ENCODE results near the gene CDC5L. TPM values are rescaled to one million over a fixed set of nuclear protein-coding genes. Genes with fewer than 3 reads are reported as not detected.

The CDC5L gene
- total RNA-seq, 6 donors from 2014 or later: 5.4 to 24.0 (median 13.8) TPM

DNA sequence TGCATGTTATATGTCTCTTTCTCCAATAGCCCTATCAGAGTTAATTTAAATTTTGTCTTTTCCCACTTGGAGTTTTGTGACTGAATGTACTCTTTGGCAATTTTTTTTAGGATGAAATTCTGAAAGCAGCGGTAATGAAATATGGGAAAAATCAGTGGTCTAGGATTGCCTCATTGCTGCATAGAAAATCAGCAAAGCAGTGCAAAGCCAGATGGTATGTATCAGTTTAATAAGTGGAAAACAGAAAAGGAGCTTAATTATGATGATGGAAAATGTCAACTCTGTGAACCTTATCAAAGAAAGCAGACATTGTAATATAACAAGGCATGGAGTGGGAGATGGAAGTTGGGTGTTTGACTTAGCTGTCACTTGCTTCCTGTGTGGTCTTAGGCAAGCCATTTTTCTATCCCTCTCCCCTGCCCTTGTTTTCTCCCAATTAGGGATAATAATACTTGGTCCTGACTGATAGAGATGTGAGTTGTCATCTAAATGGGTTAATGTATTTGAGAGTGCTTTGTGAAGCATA lies 2.7 kb downstream of the CDC5L start:
- Histone ChIP-seq H3K27me3 (no peaks in the 10 kb centered on the region), H3K36me3 (peaks cover 23 to 48% (median 29%) of the 10 kb centered on the region in 4 donors), H3K4me3 (no peak overlapping the region), H3K4me1 (peaks cover 29 to 34% (median 30%) of the 10 kb centered on the region in 4 donors), H3K9me3 (no peaks in the 10 kb centered on the region), H3K27ac (no peak overlapping the region)
- WGBS, 2 donors: 76 to 87% methylated on average over 1 of the region's 1 CpG
- DNase-seq (no peak), ATAC-seq (ENCODE audit: low FRiP score in 2 of 2) (no peak)
- TF ChIP-seq POLR2AphosphoS5 (IDR thresholded peaks at IDR 0.05): no peak
- TF ChIP-seq EP300 (IDR thresholded peaks at IDR 0.05): no peak
- TF ChIP-seq, protein P1, sequence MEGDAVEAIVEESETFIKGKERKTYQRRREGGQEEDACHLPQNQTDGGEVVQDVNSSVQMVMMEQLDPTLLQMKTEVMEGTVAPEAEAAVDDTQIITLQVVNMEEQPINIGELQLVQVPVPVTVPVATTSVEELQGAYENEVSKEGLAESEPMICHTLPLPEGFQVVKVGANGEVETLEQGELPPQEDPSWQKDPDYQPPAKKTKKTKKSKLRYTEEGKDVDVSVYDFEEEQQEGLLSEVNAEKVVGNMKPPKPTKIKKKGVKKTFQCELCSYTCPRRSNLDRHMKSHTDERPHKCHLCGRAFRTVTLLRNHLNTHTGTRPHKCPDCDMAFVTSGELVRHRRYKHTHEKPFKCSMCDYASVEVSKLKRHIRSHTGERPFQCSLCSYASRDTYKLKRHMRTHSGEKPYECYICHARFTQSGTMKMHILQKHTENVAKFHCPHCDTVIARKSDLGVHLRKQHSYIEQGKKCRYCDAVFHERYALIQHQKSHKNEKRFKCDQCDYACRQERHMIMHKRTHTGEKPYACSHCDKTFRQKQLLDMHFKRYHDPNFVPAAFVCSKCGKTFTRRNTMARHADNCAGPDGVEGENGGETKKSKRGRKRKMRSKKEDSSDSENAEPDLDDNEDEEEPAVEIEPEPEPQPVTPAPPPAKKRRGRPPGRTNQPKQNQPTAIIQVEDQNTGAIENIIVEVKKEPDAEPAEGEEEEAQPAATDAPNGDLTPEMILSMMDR (IDR thresholded peaks at IDR 0.05): no peak
- no peak for TF ChIP-seq POLR2A (IDR thresholded peaks at IDR 0.05)

DNA sequence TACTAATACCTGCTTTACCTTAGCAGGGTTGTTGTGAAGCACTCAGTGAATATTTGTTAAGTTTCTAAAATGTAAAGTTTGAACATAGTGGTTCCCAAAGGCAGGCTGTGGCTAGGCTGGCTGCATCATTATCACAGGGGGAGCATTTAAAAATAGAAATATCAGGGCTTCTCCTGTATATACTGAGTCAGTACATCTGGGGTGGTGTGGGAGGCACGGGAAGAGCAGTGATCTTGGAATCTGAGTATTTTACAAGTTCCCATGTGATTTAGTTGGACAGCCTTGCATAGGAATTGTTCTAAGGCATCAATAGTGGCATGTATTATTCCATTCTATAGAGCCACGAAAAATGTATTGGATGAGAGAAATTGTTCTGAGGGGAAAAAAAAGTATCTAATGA lies 8.0 kb downstream of the CDC5L start:
- Histone ChIP-seq H3K36me3 (peaks cover 40 to 96% (median 55%) of the 10 kb centered on the region in 4 donors), H3K27me3 (no peaks in the 10 kb centered on the region), H3K4me3 (no peak overlapping the region), H3K4me1 (peaks cover 0 to 1% (median under 1%) of the 10 kb centered on the region in 4 donors), H3K27ac (no peak overlapping the region), H3K9me3 (no peaks in the 10 kb centered on the region)
- 89 to 91% methylated on average over 2 of the region's 2 CpGs for WGBS, 2 donors
- DNase-seq (no peak), ATAC-seq (ENCODE audit: low FRiP score in 2 of 2) (no peak)
- TF ChIP-seq POLR2A (IDR thresholded peaks at IDR 0.05) (no peak), EP300 (IDR thresholded peaks at IDR 0.05) (no peak), POLR2AphosphoS5 (IDR thresholded peaks at IDR 0.05) (no peak)
- TF ChIP-seq, protein P1 (IDR thresholded peaks at IDR 0.05): no peak

DNA sequence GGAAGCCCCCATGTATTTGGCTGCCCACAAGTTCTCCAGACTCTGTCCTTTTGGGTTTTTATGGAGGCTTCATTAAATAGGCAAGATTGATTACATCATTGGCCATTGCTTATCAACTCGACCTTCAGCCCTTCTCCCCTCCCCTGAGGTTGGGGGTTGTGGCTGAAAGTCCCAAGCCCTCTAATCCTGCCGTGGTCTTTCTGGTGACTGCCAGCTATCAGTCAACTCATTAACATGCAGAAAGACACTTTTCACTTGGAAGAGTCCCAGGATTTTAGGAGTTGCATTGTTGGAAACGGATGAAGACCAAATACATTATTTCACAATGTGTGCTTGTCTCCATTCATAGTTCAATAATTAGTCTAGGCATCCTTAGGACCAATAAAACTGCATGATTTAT lies 9.5 kb downstream of the CDC5L start:
- no peaks in the 10 kb centered on the region for H3K9me3 ChIP-seq
- no peaks in the 10 kb centered on the region for H3K27me3 ChIP-seq
- 55 to 62% methylated on average over 3 of the region's 3 CpGs for WGBS, 2 donors
- no peak for TF ChIP-seq EP300 (IDR thresholded peaks at IDR 0.05)
- TF ChIP-seq, protein P1 (IDR thresholded peaks at IDR 0.05): no peak
- TF ChIP-seq POLR2AphosphoS5 (IDR thresholded peaks at IDR 0.05): no peak
- TF ChIP-seq POLR2A (IDR thresholded peaks at IDR 0.05): no peak
- DNase-seq: no peak
- H3K4me1 ChIP-seq: no peaks in the 10 kb centered on the region
- no peak overlapping the region for H3K4me3 ChIP-seq
- no peak for ATAC-seq (ENCODE audit: low FRiP score in 2 of 2)
- H3K36me3 ChIP-seq: peaks cover 36 to 88% (median 51%) of the 10 kb centered on the region in 4 donors
- no peak overlapping the region for H3K27ac ChIP-seq

DNA sequence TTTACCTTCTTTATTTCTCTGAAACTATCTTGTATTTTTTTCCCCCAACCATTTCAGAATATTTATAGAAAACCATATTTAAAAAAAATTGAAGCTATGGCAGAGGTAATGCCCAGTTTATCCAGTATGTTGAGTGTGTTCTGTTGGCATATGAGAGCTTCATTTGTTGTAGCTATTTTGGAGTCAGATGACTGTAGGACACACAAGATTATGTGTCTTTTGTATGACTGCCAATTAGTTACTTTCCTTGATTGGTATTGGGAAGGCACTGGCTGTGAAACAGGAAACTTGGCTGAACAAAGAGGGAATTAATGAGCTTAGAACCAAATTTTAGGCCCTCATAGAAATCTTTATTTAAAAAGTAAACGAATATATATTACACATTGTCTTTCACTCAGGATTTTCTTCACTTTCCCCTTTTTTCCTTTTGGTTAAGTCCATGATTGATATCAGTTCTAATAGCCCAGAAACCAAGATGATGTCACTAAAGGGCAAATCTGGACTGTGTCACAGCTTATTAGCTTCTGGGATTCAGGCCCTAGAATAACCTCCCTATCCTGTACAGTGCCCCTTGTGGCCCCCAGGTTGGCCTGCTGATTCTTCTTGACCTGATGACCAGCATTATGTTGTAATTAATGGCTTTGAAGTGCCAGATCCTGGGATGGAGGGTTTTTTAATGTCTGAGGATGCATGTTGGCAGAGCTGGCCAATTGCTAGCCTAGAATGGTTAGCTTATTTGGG lies 10.1 kb downstream of the CDC5L start:
- Histone ChIP-seq H3K9me3 (no peaks in the 10 kb centered on the region), H3K4me3 (no peak overlapping the region), H3K27me3 (no peaks in the 10 kb centered on the region), H3K36me3 (peaks cover 36 to 82% (median 47%) of the 10 kb centered on the region in 4 donors), H3K27ac (no peak overlapping the region), H3K4me1 (no peaks in the 10 kb centered on the region)
- ATAC-seq (ENCODE audit: low FRiP score in 2 of 2) (no peak), DNase-seq (no peak)
- 83 to 92% methylated on average over 1 of the region's 1 CpG for WGBS, 2 donors
- TF ChIP-seq EP300 (IDR thresholded peaks at IDR 0.05) (no peak), POLR2A (IDR thresholded peaks at IDR 0.05) (no peak), POLR2AphosphoS5 (IDR thresholded peaks at IDR 0.05) (no peak)
- TF ChIP-seq, protein P1 (IDR thresholded peaks at IDR 0.05): no peak

All from upper lobe of left lung (tissue), 6 donors.